HEK293T (cell line): Measurements from ENCODE around the gene COLEC11.

Experiments
- ARNT ChIP-seq: fragments of 450-650 bp; IDR thresholded peaks from 2 replicates; pipeline ENCODE4 v1.6.1; 2017; ENCODE audit warnings: mild to moderate bottlenecking
- BHLHE40 ChIP-seq: fragments of 450-650 bp; IDR thresholded peaks from 2 replicates; pipeline ENCODE4 v1.6.1; 2016; ENCODE audit warnings: mild to moderate bottlenecking, moderate library complexity, borderline replicate concordance
- CTBP1 ChIP-seq: fragments of 450-650 bp; IDR thresholded peaks from 2 replicates; pipeline ENCODE4 v1.6.1; 2016; ENCODE audit warnings: borderline replicate concordance
- ELF4 ChIP-seq: fragments of 450-650 bp; IDR thresholded peaks from 2 replicates; pipeline ENCODE4 v1.6.1; 2017; ENCODE audit warnings: antibody characterized with exemption
- FOXA1 ChIP-seq: fragments of 450-650 bp; IDR thresholded peaks from 2 replicates; pipeline ENCODE4 v1.6.1; 2016; ENCODE audit warnings: mild to moderate bottlenecking
- FOXK2 ChIP-seq: fragments of 450-650 bp; IDR thresholded peaks from 2 replicates; pipeline ENCODE4 v1.6.1; 2016; ENCODE audit warnings: mild to moderate bottlenecking
- FOXM1 ChIP-seq: fragments of 450-650 bp; IDR thresholded peaks from 2 replicates; pipeline ENCODE4 v1.6.1; 2017; ENCODE audit warnings: mild to moderate bottlenecking, borderline replicate concordance
- HDGF ChIP-seq: fragments of 450-650 bp; IDR thresholded peaks from 2 replicates; pipeline ENCODE4 v1.6.1; 2017; ENCODE audit warnings: antibody characterized with exemption, borderline replicate concordance
- LEF1 ChIP-seq: fragments of 450-650 bp; IDR thresholded peaks from 2 replicates; pipeline ENCODE4 v1.6.1; 2017; ENCODE audit warnings: mild to moderate bottlenecking, borderline replicate concordance
- NFRKB ChIP-seq: fragments of 450-650 bp; IDR thresholded peaks from 2 replicates; pipeline ENCODE4 v1.6.1; 2016; ENCODE audit warnings: mild to moderate bottlenecking, moderate library complexity
- SP1 ChIP-seq: fragments of 450-650 bp; IDR thresholded peaks from 2 replicates; pipeline ENCODE4 v1.6.1; 2017
- SUZ12 ChIP-seq: fragments of 450-650 bp; IDR thresholded peaks from 2 replicates; pipeline ENCODE4 v1.6.1; 2016; ENCODE audit warnings: mild to moderate bottlenecking
- TARDBP ChIP-seq: fragments of 450-650 bp; IDR thresholded peaks from 2 replicates; pipeline ENCODE4 v1.6.1; 2016
- TF ChIP-seq, protein P1 (sequence below): fragments of 450-650 bp; IDR thresholded peaks from 2 replicates; pipeline ENCODE4 v1.6.1; 2016

DNA sequence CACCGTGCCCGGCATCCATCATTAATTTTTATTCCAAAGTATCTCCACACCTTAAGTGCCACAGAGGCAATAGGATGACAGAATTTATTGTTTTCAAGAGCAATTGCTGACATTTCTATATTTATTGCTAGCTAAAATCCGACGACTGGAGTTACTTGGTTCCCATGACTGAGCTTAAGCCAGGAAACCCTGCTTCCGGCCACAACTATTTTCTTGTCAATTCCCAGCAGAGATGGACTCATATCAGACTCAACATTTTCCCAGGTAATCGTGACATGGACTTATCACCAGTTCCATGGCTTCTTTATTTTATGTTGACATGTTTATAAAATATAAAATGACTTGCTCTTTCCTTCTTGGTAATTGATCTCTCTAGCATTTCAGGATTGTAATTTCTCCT is 87.9 kb downstream of the COLEC11 start:
- no peak for TF ChIP-seq SUZ12
- no peak for TF ChIP-seq SP1
- TF ChIP-seq, protein P1, sequence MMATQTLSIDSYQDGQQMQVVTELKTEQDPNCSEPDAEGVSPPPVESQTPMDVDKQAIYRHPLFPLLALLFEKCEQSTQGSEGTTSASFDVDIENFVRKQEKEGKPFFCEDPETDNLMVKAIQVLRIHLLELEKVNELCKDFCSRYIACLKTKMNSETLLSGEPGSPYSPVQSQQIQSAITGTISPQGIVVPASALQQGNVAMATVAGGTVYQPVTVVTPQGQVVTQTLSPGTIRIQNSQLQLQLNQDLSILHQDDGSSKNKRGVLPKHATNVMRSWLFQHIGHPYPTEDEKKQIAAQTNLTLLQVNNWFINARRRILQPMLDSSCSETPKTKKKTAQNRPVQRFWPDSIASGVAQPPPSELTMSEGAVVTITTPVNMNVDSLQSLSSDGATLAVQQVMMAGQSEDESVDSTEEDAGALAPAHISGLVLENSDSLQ: no peak
- TF ChIP-seq NFRKB: no peak
- no peak for TF ChIP-seq FOXK2
- TF ChIP-seq ARNT: no peak
- TF ChIP-seq TARDBP: no peak
- no peak for TF ChIP-seq HDGF
- TF ChIP-seq LEF1: no peak
- no peak for TF ChIP-seq ELF4
- TF ChIP-seq BHLHE40: no peak
- TF ChIP-seq CTBP1: no peak
- TF ChIP-seq FOXM1: no peak
- TF ChIP-seq FOXA1: no peak
